Frontal cortex (tissue), 4 donors: Measurements from ENCODE around the gene TSC2. TPM values are rescaled to one million over a fixed set of nuclear protein-coding genes. Genes with fewer than 3 reads are reported as not detected.
"Not testable (repeated sequence)": the region's sequence is repeated elsewhere in the genome, so short reads cannot be mapped to it uniquely, and the experiment has no call there.

Experiments
- DNase-seq, 2 donors: peaks; one replicate each; pipeline ENCODE4 v3.0.0; 2012; ENCODE audit warnings: low spot score in 2 of 2
- FAIRE-seq: peaks from 2 replicates; lab custom pipeline; 2012; peaks lifted over from hg19 to GRCh38; lab: Jason Lieb, UNC
- total RNA-seq: library from RNA; depleted of rRNA; stranded (reverse); fragments of >200 nt; gene quantifications from one replicate; pipeline ENCODE4 v1.2.3, GENCODE V29; 2014
- donor health status: control.
- donor health status: control.
- donor health status: control.

The TSC2 gene
- total RNA-seq, 1 donor from 2014 or later = 39.5 TPM

DNA sequence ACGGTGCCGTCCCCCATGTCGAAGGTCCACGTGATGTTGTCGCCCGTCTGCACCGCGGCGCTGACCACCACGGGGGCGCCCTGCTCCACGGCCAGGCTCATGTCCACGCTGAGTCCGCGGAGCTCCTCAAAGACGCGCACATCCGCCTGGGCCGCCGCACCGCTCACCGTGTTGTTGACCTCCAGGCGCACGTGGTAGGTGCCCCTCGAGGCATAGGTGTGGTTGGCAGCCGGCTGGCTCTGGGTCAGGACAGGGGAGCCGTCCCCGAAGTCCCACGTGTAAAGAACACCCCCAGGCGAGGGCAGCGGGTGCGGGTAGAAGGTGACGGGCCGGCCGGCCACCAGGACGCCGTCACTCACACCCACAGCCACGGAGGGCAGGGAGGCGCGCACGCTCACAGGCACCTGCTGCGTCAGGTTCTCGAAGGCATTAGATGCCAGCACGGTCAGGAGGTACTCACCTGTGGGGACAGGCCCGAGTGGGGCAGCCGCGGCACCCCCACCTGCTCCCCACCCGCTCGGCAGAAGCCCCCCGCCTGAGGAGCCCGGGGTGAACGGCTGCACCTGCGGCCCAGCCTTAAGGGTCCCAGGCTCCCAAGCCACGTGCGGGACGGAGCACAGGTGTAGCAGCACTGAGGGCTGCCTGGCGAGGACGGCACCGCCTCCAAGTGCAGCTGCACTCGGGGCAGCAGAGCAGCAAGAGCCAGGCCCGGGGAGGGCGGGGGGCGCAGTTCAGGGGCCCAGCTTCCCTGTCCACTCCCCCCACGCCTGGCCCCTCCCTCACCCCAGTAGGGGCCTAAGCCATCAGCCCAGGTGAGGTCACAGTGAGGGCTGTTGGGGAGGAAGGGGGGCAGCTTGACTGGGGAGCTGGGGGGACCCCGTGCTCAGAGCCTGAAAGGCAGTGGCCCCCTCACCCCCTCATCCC is 63.9 kb downstream of the TSC2 start:
- not testable (repeated sequence) for FAIRE-seq, DNase-seq

DNA sequence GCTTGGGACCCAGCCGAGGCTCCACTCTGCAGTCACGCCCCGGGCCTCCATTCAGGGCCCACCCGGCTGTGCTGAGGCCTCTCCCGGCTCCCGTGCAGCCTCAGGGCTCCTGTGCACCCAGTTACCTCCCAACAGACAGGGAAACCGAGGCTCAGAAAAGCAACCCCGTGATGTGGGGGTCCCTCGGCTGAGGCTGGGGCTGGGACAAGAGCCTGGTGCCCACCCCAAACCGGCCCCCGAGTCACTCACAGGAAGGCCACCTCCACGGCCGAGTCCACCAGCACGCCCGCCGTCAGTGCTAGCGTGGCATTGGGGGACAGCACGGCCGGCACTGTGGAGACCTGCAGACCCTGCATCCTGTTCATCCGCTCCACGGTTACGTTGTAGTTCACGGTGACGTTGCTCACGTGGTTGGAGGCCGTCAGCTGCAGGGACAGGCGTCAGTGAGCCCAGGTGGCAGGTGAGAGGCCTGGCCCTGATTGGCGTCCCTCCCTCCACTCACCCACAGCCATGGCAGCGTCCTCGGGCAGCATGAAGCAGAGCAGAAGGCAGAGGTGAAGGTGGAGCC is 64.8 kb downstream of the TSC2 start:
- not testable (repeated sequence) for FAIRE-seq, DNase-seq

DNA sequence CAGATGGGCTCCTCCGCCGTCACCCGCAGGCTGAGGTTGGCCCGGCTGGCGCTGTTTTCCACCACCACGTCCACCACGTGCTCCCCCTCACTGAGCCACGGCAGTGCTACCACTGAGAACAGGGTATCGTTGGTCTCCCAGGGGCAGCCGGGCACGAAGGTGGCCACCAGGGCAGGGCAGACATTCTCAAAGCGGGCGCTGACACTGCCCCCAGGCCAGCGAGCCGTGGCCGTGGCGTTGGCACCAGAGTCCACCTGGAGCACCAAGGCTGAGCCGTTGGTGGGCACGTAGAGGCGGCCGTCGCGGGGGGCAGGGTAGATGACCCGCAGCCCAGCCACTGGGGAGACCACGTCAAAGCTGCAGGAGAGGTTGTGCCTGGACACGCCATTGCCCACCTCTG is 66.4 kb downstream of the TSC2 start:
- FAIRE-seq, DNase-seq: not testable (repeated sequence)

DNA sequence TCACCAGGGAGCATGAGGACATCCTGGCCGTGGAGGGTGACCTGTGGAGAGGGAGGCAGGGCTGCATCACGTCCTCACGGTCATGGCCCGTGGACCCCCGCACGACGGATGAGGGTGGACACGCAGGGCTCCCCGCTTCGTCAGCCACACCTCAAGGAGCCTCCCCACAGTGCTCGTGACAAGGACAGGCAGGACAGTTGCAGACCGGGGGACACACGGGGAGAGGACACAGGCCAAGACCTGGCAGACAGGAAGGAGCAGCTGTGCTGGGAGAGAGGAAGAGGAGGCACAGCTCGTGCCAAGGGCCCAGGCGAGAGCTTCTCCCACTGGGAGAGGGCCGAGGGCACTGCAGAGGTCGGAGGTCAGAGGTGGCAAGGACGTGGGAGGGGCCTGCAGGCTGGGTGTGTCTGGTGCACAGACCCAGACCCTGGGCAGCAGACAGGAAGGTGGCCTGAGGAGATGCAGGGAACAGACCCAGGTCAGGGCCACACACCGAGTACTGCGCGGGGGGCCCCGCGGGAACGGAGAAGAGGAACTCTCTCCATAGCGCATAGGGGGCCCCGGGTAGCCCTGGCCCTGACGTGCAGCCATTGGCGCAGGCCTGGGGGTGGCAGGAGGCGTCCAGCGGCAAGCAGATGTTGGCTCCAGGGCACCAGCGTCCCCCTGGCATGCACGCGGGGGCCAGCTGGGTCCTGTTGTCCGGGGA is 67.3 kb downstream of the TSC2 start:
- DNase-seq = not testable (repeated sequence)

DNA sequence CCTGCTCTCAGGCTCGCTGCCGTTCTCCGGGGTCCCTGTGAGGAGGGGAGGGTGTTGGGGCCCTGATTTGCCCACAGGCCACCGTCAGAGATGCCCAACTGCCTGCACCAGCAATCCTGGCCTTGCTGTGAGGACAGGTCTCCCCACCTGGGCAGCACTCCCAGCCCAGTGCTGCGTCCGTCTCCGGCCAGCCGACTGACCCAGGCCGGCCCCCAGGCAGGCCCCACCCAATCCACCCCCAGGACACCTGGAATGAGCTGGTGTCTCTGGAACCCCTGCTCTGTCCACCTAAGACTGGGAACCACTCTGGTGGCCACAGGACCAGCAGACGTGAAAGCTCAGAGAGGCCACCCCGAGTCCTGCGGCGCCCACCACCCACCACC is 67.8 kb downstream of the TSC2 start:
- FAIRE-seq (no peak), DNase-seq (no peak)

More for the DNA sequence above, 67.3 kb downstream of the TSC2 start:
- not testable (repeated sequence) for FAIRE-seq

DNA sequence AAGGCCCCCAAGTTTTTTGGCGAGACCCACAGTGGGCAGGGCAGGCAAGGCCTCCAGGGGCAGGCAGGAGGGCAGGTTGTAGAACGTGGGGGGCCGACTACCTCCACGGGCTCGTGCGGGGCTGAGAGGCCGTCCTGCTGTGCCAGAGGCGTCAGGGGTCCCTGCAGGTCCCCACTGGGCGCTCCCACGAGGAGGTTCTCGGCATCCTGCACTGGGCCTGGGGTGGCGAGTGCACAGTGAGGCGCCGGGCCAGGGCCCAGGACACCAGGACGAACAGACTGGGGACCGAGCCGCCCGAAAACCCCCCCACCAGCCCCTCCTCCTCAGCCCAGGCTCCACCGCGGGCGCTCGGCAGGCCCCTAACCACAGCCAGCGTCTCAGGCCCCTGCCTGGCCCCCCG is 68.6 kb downstream of the TSC2 start:
- DNase-seq, FAIRE-seq: not testable (repeated sequence)

DNA sequence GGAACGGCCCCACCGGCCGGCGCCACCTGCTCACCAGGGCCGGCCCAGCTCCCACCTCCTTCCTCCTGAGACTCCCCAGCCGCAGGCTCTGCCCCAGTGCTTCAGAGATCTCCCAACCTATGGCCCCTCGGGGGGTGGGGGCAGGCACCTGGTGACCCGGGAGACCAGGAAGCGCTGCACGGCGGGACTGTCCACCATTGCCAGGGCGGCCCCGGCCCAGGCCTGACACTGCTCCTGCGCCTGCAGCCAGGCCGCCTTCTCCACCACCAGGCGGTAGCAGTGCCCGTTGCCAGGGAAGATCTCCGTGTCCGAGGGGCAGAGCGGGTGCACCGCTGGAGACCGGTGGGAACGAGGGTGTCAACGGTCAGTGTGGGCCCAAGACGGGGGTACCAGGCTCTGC is 69.6 kb downstream of the TSC2 start:
- not testable (repeated sequence) for DNase-seq, FAIRE-seq

DNA sequence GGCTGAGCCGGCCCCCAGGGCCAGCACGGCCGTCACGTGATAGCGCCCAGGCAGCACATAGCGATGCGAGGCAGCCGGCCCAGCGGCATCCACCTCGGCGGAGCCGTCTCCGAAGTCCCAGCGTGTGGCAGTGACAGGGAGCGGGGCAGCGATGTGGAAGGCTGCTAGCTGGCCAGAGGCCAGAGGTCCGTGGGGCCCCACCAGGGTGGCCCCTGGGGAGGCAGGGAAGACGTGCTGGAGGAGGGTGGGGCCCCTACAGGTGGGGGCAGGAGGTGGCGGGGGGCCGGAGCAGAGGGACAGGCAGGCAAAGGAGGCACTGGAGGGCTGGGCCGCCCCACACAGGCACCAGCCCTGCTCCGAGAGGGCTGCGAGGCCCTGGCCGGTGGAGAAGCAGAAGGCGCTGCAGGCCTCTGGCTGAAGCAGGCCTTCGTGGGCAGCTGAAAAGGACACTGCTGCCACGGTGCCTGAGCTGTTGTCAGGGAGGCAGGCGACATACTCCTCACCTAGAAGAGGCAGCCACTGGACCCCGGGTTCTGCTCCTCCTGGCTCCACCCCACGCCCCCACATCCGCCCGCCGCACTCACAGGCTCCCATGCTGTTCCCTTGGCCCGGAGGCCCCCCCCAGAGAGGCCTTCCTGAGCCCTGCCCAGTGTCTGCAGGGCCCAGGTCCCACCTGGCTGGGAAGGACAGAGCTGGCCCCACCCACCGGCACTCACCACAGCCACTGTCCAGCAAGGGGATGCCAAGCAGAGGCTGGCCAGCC is 70.4 kb downstream of the TSC2 start:
- DNase-seq, FAIRE-seq: not testable (repeated sequence)

DNA sequence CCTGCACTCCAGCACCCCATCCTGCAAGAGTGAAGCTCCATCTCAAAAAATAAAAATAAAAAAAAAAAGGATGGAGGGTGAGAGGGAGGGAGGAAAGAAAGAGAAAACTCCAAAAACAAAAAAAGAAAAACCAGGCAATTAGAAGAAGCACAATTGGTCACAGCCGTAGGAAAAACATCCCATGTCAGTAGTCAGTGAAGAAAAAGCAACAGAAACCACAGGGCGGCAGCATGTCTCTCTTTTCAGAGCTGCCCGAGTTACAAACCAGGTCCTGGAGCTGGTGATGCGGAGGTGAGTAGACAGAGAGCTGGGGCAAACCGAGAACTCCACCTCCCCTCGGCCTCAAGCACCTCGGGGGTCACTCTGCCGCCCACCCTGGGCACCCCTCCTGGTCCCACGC is 73.5 kb downstream of the TSC2 start:
- not testable (repeated sequence) for FAIRE-seq, DNase-seq

DNA sequence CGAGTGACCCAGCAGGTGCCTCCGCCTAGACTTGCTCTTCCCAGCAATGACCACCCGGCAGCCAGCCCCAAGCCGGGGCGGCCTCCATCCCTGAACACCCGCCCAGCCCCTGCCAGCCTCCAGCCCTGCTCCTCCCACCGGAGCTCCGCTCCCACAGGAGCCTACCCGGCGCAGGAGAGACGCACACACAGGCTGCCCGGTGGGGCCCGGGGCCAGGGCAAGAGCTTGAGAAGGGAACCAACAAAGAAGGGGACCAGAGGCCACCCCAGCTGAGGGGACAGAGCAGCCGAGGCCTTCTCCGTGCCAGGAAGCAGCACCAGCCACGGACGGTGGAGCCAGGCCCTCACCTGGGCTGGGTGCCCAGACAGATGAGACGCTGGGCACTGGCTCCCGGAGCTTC is 74.1 kb downstream of the TSC2 start:
- DNase-seq = no peak
- no peak for FAIRE-seq

DNA sequence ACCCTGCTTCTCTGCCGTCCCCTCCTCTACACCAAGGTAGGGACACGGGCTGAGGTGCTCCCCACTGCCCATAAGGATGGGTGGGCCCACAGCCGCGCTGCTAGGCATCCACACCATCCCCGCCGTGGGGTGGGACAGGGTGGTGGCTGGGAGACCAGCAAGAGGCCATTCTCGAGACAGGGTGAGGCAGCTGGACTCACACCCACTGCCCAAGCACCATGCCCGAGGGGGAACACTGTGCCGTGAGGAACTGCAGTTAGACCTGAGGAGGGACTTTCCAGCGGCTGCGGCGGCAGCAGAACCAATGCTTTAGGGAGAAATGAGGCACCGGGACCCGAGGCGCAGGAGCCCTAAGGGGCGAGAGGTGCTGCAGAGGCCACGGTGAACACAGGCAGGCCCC is 74.6 kb downstream of the TSC2 start:
- no peak for DNase-seq
- FAIRE-seq = no peak

DNA sequence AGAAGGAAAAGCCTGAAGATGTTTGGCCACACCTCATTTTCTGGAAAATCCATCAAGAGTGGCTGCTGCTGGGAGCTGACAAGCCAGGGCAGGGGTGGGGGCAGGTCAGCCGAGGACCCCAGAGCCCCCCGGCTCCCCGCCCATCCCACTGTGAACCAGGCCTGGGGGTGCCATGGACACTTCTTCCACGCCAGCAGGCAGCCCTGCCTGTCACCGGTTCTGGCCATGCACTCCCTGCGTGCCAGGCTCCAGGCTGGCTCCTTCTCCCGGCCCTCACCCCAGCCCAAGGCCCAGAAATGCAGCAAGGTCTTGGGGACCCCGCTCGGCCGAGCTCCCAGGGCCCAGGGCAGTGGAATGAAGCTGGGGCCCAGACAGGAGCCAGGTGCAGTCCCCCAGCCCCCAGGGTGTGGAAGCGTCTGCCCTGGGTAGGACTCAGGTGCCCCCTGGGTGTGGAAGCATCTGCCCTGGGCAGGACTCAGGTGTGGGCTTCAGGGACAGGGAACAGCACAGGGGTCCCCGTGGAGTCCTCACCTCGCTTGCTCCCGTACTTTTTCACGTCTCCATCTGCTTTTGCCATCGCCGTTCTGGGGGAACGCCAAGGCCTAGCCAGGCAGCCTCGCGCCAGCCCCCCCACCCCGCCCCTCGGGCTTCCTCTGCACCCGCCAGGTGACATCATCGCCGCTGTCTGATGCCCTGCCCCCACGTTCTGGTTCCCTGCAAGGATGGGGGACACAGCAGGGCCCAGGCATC is 75.3 kb downstream of the TSC2 start:
- DNase-seq, FAIRE-seq: not testable (repeated sequence)

DNA sequence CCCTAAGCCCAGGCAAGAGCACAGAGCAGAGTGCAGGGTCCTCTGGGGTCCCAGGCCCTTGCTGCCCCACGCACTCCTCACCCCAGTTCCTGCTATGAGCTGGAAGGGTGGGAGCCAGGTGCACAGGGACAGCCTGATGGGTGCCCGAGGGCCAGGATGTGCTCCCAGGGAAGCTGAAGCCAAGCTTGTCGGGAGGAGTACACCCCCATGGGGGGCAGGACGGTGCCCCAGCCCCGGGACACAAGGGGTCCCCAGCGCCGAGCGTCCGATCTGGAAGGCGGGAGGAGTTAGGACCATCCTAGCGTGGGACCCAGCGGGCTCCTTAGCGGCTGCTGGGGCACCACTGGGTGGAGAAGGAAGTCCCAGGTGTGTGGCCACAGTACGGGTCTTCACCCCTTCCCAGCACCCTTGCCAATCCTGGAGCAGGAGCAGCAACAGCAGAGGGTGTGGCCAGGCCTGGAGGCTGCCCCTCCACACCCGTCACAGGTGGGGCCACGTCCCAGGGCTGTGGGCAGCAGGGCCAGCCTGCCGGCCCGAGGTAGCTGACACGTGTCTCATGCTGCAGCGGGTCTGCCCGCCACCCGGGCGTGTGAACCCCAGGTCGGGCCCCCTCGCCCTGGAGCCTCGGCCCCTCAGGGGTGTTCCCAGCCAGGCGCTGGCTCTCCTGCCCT is 76.1 kb downstream of the TSC2 start:
- not testable (repeated sequence) for DNase-seq, FAIRE-seq

DNA sequence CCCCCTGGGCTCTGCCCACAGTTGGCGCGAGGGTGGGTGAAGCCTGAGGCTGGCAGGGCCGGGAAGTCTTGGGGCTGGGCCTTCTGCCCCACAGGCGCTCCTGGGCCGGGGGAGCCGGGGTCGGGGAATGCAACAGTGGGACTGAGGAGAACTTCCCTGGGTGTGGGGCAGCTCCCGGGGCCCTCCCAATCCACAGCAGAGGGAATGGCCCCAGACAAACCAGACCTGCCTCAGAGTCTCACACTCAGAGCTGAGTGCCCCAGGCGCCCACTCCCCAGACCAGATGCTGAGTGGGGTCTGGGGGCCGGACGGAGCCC is 76.5 kb downstream of the TSC2 start:
- DNase-seq, FAIRE-seq: not testable (repeated sequence)

DNA sequence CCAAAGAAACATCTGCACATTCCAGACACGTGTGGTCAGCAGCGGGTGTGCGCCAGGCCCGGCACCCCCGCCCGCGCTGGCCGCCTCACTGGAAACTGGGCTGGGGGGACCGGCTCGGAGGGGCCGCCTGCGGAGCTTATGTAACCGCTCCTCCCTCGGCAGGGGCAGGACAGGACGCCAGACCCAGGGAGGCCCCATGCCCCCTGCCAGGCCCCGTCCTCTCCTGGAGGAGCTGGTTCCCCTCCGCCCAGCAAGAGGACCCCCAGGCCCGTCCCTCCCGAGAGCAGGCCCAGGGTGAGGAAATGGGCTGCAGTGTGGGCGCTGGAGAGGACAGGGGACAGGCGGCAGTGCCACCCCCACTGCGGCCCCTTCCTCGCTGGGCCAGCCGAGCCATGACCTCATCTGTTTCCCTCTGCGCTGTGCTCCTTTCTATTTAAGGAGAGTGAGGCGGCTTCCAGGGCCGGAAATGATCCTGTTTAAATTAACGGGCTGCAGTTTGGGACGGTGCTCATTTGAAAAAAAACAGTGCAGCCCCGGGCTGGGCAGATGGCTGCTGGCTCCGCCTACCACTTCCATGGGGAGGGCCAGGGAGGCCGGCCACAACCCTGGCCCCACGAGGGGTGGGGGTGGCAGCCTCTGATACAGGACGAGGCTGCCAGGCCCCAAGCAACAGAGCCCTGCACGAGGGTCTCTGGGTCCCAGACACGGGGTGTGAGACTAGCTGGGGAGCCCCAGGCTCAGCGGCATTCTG is 77.1 kb downstream of the TSC2 start:
- not testable (repeated sequence) for FAIRE-seq, DNase-seq

DNA sequence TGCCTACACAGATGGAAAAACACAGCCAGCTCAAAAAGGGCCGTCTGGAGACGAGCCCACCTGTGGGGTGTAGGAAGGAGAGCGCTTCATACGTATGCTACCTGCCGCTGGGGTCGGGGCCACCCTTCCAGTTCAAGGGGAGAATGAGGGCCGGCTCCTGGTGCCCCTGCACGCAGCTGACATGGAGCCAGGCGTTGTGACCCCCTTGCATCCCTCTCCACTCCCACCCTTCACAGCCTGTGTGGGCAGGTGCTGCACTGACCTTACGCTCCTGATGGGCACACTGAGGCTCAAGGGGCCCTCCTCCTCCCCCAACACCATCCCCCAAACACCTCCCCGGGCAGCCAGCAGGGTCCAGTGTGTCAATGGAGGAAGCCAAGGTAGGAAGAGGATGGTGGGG is 77.8 kb downstream of the TSC2 start:
- FAIRE-seq, DNase-seq: not testable (repeated sequence)

DNA sequence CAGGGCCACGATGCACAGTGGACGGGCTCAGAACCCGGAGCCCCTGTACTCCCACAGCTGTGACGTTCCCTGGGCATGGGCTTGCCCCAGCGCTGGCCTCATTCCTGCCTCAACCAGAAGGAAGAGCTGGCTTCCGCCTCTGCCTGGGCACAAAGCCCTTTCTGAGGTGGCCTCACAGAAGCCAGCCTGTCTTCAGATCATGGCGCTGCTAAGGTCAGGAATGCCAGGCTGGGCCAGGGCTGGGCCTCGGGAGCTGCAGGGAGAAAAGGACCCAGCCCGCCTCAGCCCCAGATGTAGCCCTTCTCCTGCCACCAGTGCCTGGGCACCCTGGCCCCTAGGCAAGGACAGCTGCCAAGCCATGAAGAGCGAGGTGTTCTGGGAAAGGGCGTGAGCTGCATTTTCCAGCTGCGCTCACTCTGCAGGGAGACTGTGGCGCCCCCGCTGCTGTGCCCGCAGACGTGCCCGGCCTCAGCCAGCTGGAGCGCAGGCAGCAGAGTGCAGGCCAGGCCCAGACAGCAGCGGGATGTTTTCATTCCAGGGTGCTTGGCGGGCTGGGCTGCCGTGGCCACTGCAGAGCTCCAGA is 78.5 kb downstream of the TSC2 start:
- FAIRE-seq, DNase-seq: not testable (repeated sequence)
